Mucosa of stomach (tissue), 1 donor: ENCODE data around the gene SPRN.
"Not testable (repeated sequence)": the region's sequence is repeated elsewhere in the genome, so short reads cannot be mapped to it uniquely, and the experiment has no call there.

Experiments
- H3K27me3 ChIP-seq: one replicate; pipeline ENCODE4 v1.7.0; 2013; ENCODE audit warnings: mild to moderate bottlenecking, low read length; ENCODE audit not compliant: control insufficient read depth, insufficient read depth
- H3K36me3 ChIP-seq: one replicate; pipeline ENCODE4 v1.7.0; 2013; ENCODE audit warnings: low read length; ENCODE audit not compliant: control insufficient read depth, insufficient read depth
- H3K4me1 ChIP-seq: one replicate; pipeline ENCODE4 v1.7.0; 2013; ENCODE audit warnings: mild to moderate bottlenecking, low read length; ENCODE audit not compliant: control insufficient read depth, insufficient read depth
- H3K4me3 ChIP-seq: one replicate; pipeline ENCODE4 v1.7.0; 2013; ENCODE audit warnings: low read length
- H3K9ac ChIP-seq: one replicate; pipeline ENCODE4 v1.7.0; 2013; ENCODE audit warnings: mild to moderate bottlenecking, low read length, moderate library complexity
- H3K9me3 ChIP-seq: one replicate; pipeline ENCODE4 v1.7.0; 2013; ENCODE audit warnings: mild to moderate bottlenecking, low read length, moderate library complexity; ENCODE audit not compliant: control insufficient read depth
- donor health status: Pancreatic carcinoma.

The SPRN gene

GRCh38 chr10:133379801-133380666 lies 44.4 kb downstream of the SPRN start:
- peak overlapping the region; percentile 8 for H3K4me3 ChIP-seq

GRCh38 chr10:133379152-133379800 lies 45.1 kb downstream of the SPRN start, which contains the start of gene PAOX:
PAOX (plus strand) TSS chr10:133379262; CDS start chr10:133379317, 55 bp downstream.
- H3K9me3 ChIP-seq, result no peaks in the 10 kb centered on the region
- no peaks in the 10 kb centered on the region for H3K36me3 ChIP-seq
- peaks cover 10% of the 10 kb centered on the region for H3K4me1 ChIP-seq
- H3K27me3 ChIP-seq, result no peaks in the 10 kb centered on the region
- peak within 1 kb of the TSS; percentile 8 for H3K4me3 ChIP-seq
- H3K9ac ChIP-seq, result peak within 1 kb of the TSS; percentile 66

More at GRCh38 chr10:133379801-133380666, 44.4 kb downstream of the SPRN start:
- H3K27me3 ChIP-seq, result no peaks in the 10 kb centered on the region
- H3K9me3 ChIP-seq, result no peaks in the 10 kb centered on the region
- H3K36me3 ChIP-seq, result no peaks in the 10 kb centered on the region
- peak overlapping the region; percentile 66 for H3K9ac ChIP-seq
- H3K4me1 ChIP-seq, result peaks cover 8% of the 10 kb centered on the region

DNA sequence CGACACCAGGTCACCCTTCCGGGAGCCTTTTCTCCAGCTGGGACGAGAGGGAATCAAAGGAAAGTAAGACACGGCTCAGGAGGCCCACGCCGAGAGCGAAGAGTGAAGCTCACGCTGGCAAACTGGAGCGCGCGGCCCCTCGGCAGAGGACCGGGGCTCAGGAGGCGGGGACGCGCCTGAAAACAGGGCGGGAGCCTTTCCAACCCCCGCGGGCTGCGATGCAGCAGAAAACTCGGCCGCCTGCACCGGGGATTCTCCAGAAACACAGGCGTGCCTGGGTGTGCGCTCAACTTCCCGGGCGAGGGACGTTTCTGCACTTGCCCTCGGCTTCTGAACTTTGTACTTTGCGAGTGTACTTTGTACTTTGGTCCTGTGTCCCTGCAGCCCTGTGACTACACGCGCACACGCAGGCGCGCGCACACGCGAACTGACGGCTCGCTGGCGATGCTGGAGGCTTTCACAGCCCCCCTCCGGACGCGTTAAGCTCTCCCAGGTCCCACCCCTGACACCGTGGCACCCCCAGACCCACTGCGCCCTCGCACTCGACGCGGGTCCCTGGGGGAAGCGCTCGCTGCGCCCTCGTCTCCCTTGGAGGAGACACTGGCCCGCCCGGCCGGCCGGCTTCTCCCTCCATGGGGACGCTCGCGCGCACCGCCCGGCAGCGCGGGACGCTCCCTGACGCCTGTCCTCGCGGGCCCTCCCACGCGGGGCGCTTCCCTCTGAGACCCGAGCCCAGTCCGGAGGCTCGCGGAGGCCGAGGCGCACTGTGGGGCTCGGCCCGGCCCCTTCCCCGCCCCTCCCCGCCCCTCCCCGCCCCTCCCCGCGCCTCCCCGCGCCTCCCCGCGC lies 46.0 kb downstream of the SPRN start:
- Histone ChIP-seq H3K9me3 (no peaks in the 10 kb centered on the region), H3K36me3 (no peaks in the 10 kb centered on the region), H3K4me3 (no peak overlapping the region), H3K27me3 (no peaks in the 10 kb centered on the region), H3K9ac (peak overlapping the region; percentile 47), H3K4me1 (peaks cover 14% of the 10 kb centered on the region)

GRCh38 chr10:133377818-133378250 lies 46.6 kb downstream of the SPRN start:
- Histone ChIP-seq H3K9ac (peak overlapping the region; percentile 47), H3K4me3 (no peak overlapping the region), H3K4me1 (peaks cover 14% of the 10 kb centered on the region), H3K9me3 (no peaks in the 10 kb centered on the region), H3K36me3 (no peaks in the 10 kb centered on the region), H3K27me3 (no peaks in the 10 kb centered on the region)

GRCh38 chr10:133377025-133377817 lies 47.2 kb downstream of the SPRN start:
- H3K9me3 ChIP-seq, result no peaks in the 10 kb centered on the region
- peaks cover 14% of the 10 kb centered on the region for H3K4me1 ChIP-seq
- H3K27me3 ChIP-seq, result no peaks in the 10 kb centered on the region
- no peaks in the 10 kb centered on the region for H3K36me3 ChIP-seq
- no peak overlapping the region for H3K4me3 ChIP-seq
- no peak overlapping the region for H3K9ac ChIP-seq

DNA sequence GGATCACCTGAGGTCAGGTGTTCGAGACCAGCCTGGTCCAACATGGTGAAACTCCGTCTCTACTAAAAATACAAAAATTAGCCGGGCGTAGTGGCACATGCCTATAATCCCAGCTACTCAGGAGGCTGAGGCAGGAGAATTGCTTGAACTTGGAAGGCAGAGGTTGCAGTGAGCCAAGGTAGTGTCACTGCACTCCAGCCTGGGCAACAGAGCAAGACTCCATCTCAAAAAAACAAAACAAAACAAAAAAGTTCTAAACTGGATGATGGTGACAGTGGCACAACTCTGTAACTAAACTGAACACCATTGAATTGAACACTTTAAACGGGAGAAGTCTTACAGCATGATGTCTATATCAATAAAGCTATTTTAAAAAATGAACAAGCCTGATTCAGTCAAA lies 48.2 kb downstream of the SPRN start:
- not testable (repeated sequence) for H3K27me3 ChIP-seq, H3K9me3 ChIP-seq, H3K36me3 ChIP-seq, H3K9ac ChIP-seq, H3K4me3 ChIP-seq
- peaks cover 14% of the 10 kb centered on the region for H3K4me1 ChIP-seq

DNA sequence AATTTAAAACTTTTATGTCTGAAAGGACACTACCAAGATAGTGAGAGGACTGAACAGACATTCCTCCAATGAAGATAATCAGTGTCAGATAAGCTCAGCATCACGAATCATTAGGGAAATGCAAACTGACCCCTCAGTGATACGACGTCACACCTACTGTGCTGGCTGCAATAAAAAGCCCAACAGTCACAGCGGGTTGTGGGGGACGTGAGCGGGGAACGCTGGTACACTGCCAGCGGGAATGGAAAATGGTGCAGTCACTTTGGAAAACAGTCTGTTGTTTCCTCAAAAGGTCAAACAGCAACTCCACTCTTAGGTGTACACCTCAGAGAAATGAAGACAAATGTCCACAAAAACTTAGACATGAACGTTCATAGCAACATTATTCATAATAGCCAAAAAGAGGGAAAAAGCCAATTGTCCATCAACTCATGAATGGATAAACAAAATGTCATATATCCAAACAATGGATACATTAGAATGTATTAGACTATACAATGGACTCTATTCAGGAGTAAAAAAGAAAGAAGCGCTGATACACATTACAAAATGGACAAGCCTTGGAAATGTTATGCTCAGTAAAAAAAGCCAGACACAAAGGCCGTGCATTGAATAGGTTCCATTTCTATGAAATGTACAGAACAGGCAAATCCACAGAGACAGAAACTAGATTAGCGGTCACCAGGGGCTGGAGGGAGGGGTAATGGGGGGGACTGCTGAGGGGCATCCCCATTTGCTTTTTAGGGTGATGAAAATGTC lies 48.9 kb downstream of the SPRN start:
- no peaks in the 10 kb centered on the region for H3K36me3 ChIP-seq
- no peaks in the 10 kb centered on the region for H3K27me3 ChIP-seq
- peaks cover 14% of the 10 kb centered on the region for H3K4me1 ChIP-seq
- H3K4me3 ChIP-seq, result no peak overlapping the region
- no peaks in the 10 kb centered on the region for H3K9me3 ChIP-seq
- no peak overlapping the region for H3K9ac ChIP-seq

DNA sequence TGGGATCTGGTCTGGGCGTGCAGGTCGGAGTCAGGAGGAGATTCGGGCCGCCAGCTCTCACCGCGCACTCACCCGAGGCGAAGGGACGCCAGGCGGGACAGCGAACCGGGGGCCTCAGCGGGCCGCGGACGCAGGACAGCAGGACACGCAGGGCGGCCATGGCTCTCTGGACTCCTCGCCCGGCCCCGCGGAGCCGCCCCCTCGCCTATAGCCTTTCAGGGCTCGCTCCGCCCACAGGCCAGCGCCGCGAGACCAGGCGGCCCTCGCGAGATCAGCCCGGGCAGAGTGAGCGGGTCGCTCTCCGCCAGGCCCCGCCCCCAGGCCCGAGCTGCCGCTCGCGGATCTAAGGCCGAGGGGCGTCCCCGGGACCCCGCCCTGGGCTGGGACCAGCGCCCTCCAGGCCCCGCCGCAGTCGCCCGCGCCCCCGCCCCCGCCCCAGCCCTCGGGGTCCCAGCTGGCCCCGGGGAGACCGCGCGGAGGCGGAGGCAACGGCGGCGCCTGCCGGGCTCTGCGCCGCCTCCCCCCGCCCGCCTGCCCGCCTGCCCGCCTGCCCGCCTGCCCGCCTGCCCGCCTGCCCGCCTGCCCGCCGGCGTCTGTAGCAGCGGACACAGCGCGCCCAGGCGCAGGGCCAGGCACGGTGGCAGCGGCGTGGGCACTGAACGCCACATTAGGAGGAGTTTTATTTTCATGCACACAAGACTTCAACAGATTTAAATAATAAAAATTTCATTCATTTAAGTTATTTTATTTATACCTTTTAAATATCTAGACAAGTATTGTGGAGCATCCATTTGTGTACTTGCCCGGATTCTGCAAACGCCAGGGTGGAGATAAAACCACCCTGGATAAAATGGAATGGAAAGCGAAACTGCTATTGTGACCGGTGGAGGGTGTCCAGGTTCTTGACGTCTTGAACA lies 51.0 kb downstream of the SPRN start, which contains the start of gene ECHS1:
TSS of gene ECHS1 (minus strand) at position 181 of the 917 bp plus-strand sequence. CDS start at position 160, 21 bp downstream.
- no peaks in the 10 kb centered on the region for H3K9me3 ChIP-seq
- H3K27me3 ChIP-seq, result no peaks in the 10 kb centered on the region
- H3K4me3 ChIP-seq, result peak within 1 kb of the TSS; percentile 14
- H3K9ac ChIP-seq, result peak within 1 kb of the TSS; percentile 65
- H3K36me3 ChIP-seq, result peaks cover 2% of the 10 kb centered on the region
- H3K4me1 ChIP-seq, result peaks cover 14% of the 10 kb centered on the region

GRCh38 chr10:133372507-133372906 lies 51.9 kb downstream of the SPRN start:
- no peaks in the 10 kb centered on the region for H3K9me3 ChIP-seq

More at GRCh38 chr10:133372507-133372906, 51.9 kb downstream of the SPRN start:
- H3K4me3 ChIP-seq, result no peak overlapping the region
- peaks cover 6% of the 10 kb centered on the region for H3K4me1 ChIP-seq
- no peak overlapping the region for H3K9ac ChIP-seq
- H3K27me3 ChIP-seq, result no peaks in the 10 kb centered on the region
- H3K36me3 ChIP-seq, result peaks cover 8% of the 10 kb centered on the region
